Hypothalamus (tissue), 51 donors: Measurements from ENCODE around the gene DRAP1.

Experiments
- DNase-seq, 51 donors: peaks; one replicate each; lab custom pipeline; 2025; lab: John Stamatoyannopoulos, UW

Gene DRAP1

GRCh38 chr11:65919141-65919572 is at the start of gene DRAP1:
Gene DRAP1, plus strand, starts transcription at chr11:65919426. Its CDS starts 76 bp downstream, at chr11:65919502.
- DNase-seq = peak; percentile 38 to 100 (median 99)

- no peak for DNase-seq
Measured at GRCh38 chr11:65869643-65870306, 49.5 kb upstream of the DRAP1 start.

- no peak for DNase-seq
Measured at GRCh38 chr11:65870307-65870658, 48.9 kb upstream of the DRAP1 start.

- DNase-seq = no peak
Measured at GRCh38 chr11:65870706-65871681, 48.2 kb upstream of the DRAP1 start.

GRCh38 chr11:65871811-65872548 is 47.2 kb upstream of the DRAP1 start:
- DNase-seq = peak in 7 of 51 donors; percentile 8 to 41 (median 25)

GRCh38 chr11:65872586-65873317 is 46.5 kb upstream of the DRAP1 start, which contains the start of gene EFEMP2:
Gene EFEMP2, minus strand, starts transcription at chr11:65872800. Its CDS starts 446 bp downstream, at chr11:65872354.
- peak in 10 of 51 donors; percentile 13 to 44 (median 26) for DNase-seq

- peak; percentile 24 to 97 (median 86) for DNase-seq
Measured at GRCh38 chr11:65873318-65874156, 45.7 kb upstream of the DRAP1 start.

GRCh38 chr11:65879617-65880016 is 39.6 kb upstream of the DRAP1 start, which contains the start of gene CTSW:
Gene CTSW, plus strand, starts transcription at chr11:65879837. Its CDS starts 18 bp downstream, at chr11:65879855.
- DNase-seq = no peak

- no peak for DNase-seq
Measured at GRCh38 chr11:65880027-65880426, 39.2 kb upstream of the DRAP1 start.

- no peak for DNase-seq
Measured at GRCh38 chr11:65880844-65881421, 38.3 kb upstream of the DRAP1 start.

GRCh38 chr11:65882120-65883057 is 36.8 kb upstream of the DRAP1 start:
- no peak for DNase-seq

- DNase-seq = no peak
Measured at GRCh38 chr11:65883058-65883761, 36.0 kb upstream of the DRAP1 start.

GRCh38 chr11:65883786-65884715 is 35.2 kb upstream of the DRAP1 start:
- peak in 1 of 51 donors; percentile 6 for DNase-seq

- peak in 48 of 51 donors; percentile 13 to 85 (median 56) for DNase-seq
Measured at GRCh38 chr11:65884716-65885092, 34.5 kb upstream of the DRAP1 start.

GRCh38 chr11:65885231-65885630 is 34.0 kb upstream of the DRAP1 start:
- no peak for DNase-seq
